GM12875 (cell line): ENCODE results near the gene TTC21A.

Source experiments
- H3K4me3 ChIP-seq: one replicate; pipeline ENCODE4 v1.5.1; 2011; ENCODE audit warnings: low read depth, low read length, control low read depth
- TF ChIP-seq, protein P1 (sequence below): IDR thresholded peaks from 2 replicates; pipeline ENCODE4 v1.5.1; 2011; ENCODE audit warnings: low read depth, mild to moderate bottlenecking, control low read depth, inconsistent platforms, low read length, moderate library complexity, borderline replicate concordance; ENCODE audit not compliant: insufficient read depth

Gene TTC21A

DNA sequence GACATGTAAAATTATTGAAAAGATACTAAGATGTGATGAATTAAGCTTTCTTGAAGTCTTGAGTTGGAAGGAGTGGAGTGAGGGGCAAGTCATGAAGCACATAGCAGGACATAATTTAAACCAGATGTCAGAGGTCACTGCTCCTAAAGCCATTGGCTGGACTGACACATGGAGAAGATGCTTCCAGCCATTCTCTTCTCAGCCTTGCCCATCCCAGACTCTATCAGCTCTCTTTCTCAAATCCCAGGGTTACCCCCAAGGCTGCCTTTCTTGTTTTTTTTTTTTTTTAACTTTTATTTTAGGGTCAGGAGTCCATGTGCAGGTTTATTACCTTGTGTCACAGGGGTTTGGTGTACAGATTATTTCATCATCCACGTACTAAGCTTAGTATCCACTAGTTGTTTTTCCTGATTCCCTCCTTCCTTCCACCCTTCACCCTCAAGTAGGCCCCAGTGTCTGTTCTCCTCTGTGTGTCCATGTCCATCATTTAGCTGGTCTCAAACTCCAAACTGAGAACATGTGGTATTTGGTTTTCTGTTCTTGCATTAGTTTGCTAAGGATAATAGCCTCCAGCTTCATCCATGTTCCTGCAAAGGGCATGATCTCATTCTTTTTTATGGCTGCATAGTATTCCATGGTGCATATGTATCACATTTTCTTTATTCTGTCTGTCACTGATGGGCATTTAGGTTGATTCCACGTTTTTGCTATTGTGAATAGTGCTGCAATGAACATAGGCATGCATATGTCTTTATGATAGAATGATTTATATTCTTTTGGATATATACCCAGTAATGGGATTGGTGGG, 66.0 kb downstream of the TTC21A start:
- TF ChIP-seq, protein P1, sequence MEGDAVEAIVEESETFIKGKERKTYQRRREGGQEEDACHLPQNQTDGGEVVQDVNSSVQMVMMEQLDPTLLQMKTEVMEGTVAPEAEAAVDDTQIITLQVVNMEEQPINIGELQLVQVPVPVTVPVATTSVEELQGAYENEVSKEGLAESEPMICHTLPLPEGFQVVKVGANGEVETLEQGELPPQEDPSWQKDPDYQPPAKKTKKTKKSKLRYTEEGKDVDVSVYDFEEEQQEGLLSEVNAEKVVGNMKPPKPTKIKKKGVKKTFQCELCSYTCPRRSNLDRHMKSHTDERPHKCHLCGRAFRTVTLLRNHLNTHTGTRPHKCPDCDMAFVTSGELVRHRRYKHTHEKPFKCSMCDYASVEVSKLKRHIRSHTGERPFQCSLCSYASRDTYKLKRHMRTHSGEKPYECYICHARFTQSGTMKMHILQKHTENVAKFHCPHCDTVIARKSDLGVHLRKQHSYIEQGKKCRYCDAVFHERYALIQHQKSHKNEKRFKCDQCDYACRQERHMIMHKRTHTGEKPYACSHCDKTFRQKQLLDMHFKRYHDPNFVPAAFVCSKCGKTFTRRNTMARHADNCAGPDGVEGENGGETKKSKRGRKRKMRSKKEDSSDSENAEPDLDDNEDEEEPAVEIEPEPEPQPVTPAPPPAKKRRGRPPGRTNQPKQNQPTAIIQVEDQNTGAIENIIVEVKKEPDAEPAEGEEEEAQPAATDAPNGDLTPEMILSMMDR, result no peak
- H3K4me3 ChIP-seq, result no peak overlapping the region

GRCh38 chr3:39176025-39176714, 68.7 kb downstream of the TTC21A start:
- TF ChIP-seq, protein P1, result no peak
- H3K4me3 ChIP-seq, result no peak overlapping the region

GRCh38 chr3:39177708-39178332, 70.3 kb downstream of the TTC21A start:
- peak overlapping the region; percentile 54 for H3K4me3 ChIP-seq
- TF ChIP-seq, protein P1, result no peak

GRCh38 chr3:39178553-39178952, 71.1 kb downstream of the TTC21A start:
- no peak overlapping the region for H3K4me3 ChIP-seq
- TF ChIP-seq, protein P1, result no peak

- TF ChIP-seq, protein P1, result no peak
- H3K4me3 ChIP-seq, result no peak overlapping the region
Measured at GRCh38 chr3:39180183-39180545, 72.7 kb downstream of the TTC21A start.

DNA sequence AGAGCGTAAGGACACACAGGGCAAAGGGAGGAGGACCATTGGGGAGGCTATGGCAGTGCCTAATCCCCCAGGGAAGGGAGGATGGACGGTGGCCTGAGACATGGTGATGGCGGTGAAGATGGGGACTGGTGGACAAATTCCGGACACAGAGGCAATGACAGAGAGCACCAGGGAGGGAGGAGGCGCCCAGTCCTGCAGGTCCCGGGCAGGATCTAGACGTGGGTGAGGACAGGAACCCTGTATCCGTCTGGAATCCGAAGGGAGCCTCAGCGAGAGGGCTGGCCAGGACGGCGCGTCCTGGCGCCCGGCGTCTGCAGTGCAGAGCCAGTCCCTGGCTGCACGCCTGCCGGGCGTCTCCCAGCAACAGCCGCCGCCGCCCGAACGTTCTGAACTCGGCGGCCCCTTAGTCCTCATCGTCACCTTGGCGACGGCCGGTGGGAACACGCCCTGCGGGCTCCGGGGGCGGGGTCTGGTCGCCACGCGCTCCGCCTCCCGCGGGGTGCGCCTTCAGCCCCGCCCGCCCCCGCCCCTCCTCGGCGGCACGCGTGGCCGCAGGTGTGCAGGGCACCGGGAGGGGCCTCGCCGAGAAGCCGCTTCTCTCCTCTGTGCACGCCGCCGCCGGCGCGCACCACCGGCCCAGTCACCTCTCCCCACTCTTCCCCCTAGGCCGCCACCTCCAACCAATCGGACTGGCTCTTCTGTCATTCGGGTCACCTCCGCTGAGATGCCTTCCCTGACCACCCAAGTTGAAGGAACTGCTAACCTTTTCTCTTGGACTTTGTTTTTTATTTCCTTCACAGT, 73.3 kb downstream of the TTC21A start:
- peak overlapping the region; percentile 44 for H3K4me3 ChIP-seq
- TF ChIP-seq, protein P1, result no peak
